GM12872 (cell line): ENCODE results near the gene TMPRSS3.

ENCODE experiments used
- TF ChIP-seq, protein P1 (sequence below): IDR thresholded peaks from 3 replicates; pipeline ENCODE4 v1.5.1; 2011; ENCODE audit warnings: low read depth, mild to moderate bottlenecking, low read length, moderate library complexity; ENCODE audit not compliant: insufficient read depth

The TMPRSS3 gene

DNA sequence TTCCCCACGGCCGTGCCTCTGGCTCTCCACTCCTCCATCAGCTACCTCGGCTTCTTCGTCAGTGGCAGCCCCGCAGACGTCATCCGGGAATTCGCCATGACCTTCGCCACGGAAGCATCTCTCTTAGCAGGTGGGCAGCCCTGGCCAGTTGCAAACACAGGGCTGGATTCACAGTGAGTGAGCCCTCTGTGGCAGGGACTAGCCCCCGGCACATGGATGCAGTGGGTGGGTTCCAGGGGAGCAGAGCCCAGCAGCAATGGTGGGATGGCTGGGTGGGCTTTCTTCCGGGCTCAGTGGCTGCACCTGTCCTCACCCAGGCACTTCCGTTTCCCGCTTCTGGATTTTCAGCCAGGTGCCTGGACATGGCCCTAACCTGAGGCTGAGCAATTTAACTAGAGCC is 17.2 kb upstream of the TMPRSS3 start:
- TF ChIP-seq, protein P1, sequence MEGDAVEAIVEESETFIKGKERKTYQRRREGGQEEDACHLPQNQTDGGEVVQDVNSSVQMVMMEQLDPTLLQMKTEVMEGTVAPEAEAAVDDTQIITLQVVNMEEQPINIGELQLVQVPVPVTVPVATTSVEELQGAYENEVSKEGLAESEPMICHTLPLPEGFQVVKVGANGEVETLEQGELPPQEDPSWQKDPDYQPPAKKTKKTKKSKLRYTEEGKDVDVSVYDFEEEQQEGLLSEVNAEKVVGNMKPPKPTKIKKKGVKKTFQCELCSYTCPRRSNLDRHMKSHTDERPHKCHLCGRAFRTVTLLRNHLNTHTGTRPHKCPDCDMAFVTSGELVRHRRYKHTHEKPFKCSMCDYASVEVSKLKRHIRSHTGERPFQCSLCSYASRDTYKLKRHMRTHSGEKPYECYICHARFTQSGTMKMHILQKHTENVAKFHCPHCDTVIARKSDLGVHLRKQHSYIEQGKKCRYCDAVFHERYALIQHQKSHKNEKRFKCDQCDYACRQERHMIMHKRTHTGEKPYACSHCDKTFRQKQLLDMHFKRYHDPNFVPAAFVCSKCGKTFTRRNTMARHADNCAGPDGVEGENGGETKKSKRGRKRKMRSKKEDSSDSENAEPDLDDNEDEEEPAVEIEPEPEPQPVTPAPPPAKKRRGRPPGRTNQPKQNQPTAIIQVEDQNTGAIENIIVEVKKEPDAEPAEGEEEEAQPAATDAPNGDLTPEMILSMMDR = no peak

DNA sequence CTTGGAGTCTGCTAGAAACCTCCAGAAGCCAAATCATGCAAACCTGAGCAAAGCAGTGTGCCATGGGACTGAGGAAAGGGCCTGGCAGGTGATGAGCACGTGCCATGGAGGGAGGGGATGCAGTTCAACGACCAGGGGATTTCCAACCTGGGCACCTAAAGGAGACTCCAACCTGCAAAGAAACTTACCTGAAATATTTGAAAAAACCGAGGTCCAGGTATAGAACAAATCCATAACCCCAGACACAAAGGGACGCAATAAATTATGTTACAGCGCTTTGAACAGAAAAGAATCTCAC is 16.7 kb upstream of the TMPRSS3 start:
- TF ChIP-seq, protein P1 = no peak

DNA sequence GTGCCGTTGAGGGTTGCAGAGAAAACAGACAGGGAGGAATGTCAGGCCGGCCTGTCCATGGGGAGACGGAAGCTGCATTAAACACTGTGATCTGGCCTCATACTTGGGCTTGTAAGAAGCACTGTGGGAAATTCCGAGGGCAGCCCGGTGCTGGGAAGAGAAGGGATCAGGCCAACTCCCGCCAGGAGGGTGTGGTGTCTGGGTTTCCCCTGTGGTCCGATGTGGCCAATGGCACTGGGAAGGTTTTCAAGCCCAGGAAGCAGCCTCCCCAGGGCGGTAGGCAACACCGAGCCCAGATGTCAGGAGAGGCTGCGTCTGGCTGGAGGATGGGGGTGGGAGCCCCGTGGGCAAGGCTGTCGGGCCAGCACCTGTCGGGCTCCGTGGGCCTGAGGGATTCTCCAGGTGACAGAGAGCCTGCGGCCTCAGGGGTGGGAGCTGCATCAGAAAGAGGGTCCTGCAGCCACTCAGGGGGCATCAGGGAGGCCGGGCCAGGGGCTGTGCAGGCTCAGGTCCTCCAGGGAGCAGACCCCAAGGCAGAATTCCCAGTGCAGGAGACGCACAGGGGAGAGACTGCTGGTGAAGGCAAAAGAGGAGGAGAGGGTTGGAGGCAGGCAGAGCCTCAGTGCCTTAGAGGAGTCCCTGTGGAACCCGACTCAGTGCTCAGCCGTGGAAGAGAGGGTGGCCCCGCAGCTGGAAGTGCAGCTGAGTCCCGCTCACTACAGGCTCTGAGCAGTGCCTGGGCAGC is 16.2 kb upstream of the TMPRSS3 start:
- TF ChIP-seq, protein P1 = no peak

DNA sequence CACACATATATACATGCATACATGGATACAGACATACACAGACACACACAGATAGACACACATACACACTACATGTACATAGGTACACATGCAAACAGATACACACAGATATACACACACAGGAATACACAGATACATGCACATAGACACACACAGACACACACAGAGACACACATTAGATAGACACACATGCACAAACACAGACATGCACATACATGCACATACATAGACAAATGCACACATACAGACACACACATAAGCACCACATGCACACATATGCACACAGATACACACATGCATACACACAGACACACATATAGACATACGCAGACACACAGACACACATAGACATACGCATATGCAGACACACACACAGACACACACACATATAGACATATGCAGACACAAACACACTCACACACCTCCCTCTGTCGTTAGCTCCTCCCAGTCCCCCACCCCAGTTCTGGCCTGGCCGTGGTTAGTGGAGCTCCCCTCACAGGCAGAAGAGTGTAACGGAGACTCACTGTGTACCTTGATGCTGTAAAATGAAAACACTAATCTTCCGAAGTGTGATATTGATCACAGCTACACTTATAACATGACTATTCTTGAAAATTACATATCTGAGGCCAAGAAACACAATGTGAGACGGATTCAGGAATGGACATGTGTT is 15.5 kb upstream of the TMPRSS3 start:
- TF ChIP-seq, protein P1 = peak; percentile 31; the same call in 1 of the 3 replicates

DNA sequence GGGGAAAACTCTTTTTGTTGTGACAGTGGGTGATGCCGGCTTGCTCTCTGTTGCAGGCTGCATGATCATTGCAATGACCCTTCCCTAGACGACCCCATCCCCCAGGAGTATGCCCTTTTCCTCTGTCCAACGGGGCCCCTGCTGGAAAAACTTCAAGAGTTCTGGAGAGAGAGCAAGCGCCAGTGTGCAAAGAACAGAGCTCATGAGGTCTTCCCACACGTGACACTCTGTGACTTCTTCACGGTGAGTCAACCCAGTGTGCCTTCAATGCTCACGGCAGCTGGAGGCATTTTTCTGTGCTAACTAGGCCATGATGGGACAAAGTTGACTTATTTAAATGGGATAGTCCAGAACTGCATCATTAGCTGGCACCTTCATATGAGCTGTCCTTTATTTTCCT is 13.5 kb upstream of the TMPRSS3 start:
- TF ChIP-seq, protein P1 = no peak

DNA sequence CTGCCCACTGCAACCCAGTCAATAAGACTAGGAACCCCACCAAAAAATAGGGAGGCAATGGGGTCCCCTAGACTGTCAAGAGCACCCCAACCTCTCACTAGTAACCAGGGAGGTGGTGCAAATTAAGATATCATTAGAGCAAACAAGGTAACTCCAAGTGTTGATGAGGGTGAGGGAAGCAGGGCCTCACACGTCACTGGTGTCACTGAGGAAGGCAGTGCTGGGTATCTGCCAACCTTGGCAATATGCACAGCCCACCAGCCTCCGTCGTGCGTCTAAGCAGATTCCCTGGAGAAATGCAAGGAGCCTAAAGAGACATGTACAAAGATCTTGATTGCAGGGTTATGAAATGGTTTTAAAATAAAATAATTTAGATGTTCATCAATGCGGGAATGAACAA is 11.6 kb upstream of the TMPRSS3 start:
- TF ChIP-seq, protein P1 = no peak

DNA sequence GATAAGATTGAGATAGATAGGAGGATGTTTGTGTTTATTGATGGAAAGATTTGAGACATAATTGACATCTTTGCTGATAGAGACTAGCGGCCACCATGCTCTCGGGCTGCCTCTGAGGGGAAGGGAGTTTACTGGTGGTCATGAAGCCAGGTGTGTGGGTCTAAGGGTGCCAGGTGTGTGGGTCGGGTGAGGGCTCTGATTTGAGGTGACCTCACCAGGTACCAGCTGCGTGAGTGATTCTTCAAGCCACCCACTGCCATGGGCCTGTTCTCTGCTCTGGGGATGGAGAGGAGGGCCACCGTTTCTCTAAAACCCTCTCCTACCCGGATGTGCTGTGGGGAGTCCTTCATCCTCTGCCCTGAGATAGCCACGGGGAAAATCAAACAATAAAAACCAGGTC is 11.0 kb upstream of the TMPRSS3 start:
- TF ChIP-seq, protein P1 = no peak
